Suprapubic skin (tissue), 3 donors: ENCODE measurements around the gene SLC10A6.

Experiments
- CTCF ChIP-seq, 2 donors: fragments of 200-600 bp in 1 of 2; fragments of 450-650 bp in 1 of 2; sonication (generic) in 1 of 2; IDR thresholded peaks; one replicate each; pipeline ENCODE4 v1.5.1; 2016 to 2019; ENCODE audit warnings: antibody characterized with exemption in 2 of 2, mild to moderate bottlenecking in 1 of 2, moderate library complexity in 1 of 2
- POLR2A ChIP-seq, 2 donors: fragments of 450-650 bp; IDR thresholded peaks; one replicate each; pipeline ENCODE4 v1.6.1; 2017; ENCODE audit warnings: antibody characterized with exemption in 2 of 2, mild to moderate bottlenecking in 2 of 2, moderate library complexity in 2 of 2

GRCh38 chr4:86895692-86896488 is 46.7 kb upstream of the SLC10A6 start:
- TF ChIP-seq CTCF (IDR thresholded peaks at IDR 0.05) (peak; percentile 61), POLR2A (IDR thresholded peaks at IDR 0.05) (no peak)
